HUDEP-2 (cell line): ENCODE results near the gene TMEM120A.

Source experiments
- DNase-seq, 76 experiments: peaks; one replicate each; lab custom pipeline; 2025; ENCODE audit not compliant: unreplicated experiment in 76 of 76; lab: John Stamatoyannopoulos, UW

Gene TMEM120A

DNA sequence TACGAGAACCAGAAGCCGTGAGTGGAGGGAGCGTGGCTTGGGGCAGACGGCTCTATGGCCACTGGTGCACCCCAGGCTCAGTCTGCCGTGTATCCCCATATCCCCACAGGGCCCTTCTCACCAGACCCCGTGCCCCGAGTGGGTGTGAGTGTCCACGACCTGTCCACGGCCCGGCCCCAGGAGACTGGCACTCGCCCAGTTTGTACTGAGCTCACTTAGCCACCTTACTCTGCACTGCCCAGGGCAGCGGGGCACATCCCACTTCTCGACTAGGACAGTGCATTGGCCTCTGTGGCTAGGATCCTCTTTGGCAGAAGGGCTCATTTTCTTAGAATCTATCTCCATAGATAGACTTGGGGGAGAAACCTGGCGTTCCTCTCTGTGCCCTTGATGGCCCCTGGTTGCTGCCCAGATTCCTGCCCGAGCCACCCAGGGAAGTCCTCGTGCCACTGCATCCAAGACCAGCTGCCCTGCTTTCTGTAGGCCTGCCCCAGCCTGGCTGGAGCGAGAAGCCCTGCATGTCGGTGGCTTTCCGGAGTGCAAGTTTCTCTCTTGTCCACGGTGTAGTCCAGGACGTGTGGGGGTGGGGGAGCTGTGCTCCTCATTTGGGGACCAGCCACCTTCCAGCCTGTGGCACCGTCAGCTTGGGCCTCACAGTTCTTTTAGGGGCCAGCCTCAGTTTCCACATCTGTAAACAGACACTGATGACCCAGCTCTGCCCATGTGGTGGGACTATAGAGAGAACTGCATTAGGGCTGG, 11.9 kb downstream of the TMEM120A start:
- no peak for DNase-seq

DNA sequence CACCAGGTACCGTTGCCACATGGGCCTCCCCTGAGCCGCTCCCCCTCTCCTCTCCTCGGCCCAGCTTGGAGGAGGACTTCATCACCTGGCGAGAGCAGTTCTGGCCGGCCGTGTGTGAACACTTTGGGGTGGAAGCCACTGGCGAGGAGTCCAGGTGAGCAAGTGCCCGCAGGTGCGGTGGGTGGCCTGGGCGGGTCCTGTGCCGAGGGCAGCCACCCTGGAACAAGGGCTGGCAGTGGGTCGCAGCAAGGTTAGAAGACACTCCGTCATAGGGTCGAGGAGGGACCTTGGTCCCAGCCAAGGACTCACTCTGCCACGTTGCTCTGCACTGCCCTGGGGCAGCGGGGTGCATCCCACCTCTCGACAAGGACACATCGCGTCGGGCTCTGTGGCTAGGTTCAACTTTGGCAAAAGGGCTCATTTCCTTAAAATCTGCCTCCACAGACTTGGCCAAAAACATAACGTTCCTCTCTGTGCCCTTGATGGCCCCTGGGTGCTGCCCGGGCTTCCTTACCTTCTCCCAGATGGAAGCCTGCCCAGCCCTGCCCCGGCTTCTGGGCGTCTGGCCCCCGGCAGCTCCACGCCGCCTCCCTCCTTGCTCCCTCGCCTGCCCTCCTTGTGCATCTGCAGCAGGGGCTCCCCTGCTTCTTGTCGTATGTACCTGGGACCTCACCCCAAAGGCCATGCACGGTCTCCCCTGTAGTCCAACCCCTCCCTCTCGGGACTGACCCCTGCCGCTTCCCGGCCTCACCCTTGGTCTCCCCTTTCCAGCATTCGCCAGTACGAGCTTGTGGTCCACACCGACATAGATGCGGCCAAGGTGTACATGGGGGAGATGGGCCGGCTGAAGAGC, 12.7 kb downstream of the TMEM120A start:
- no peak for DNase-seq

DNA sequence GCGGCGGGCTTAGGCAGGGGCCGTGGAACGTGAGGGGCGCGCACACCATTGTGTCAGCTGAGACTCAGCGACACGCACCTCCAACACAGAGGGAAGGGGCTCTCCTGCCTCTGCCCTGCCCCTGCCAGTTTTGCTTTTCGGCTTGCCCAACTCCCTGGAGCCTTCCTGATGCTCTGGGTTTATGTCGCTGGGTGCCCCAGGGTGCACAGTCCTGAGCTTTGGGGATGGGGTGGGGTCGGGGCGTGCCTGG, 13.3 kb downstream of the TMEM120A start:
- DNase-seq, result no peak

DNA sequence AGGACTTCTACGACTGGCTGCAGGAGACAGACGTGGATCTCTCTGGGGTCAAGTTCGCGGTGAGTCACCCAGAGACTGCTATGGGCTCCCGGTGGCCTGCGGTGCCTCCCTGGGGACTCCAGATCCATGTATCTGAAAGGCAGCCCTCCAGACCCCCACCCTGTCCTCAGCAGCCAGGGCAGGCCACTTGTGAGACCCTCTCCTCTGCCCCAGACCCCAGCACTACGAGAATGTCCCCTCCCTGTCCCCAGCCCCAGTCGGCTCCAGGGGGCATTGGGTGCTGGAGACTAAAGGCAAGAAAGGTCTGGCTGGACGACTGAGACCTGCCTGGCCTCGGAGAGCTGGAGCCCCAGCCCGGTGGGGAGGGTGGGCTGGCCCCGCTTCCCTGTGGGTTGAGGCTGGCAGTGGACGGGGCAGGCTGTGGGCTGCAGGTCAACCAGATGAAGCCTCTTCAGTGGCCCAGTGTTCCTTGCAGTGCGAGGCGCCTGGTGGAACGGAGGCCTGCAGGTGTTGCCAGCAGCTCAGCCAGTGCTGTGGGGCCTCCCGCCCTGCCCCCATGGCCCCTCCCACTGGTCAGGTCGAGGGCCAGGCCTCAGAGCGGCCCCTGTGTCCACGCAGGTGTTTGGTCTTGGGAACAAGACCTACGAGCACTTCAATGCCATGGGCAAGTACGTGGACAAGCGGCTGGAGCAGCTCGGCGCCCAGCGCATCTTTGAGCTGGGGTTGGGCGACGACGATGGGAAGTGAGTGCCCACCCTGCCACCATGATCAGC, 13.8 kb downstream of the TMEM120A start:
- DNase-seq, result no peak

DNA sequence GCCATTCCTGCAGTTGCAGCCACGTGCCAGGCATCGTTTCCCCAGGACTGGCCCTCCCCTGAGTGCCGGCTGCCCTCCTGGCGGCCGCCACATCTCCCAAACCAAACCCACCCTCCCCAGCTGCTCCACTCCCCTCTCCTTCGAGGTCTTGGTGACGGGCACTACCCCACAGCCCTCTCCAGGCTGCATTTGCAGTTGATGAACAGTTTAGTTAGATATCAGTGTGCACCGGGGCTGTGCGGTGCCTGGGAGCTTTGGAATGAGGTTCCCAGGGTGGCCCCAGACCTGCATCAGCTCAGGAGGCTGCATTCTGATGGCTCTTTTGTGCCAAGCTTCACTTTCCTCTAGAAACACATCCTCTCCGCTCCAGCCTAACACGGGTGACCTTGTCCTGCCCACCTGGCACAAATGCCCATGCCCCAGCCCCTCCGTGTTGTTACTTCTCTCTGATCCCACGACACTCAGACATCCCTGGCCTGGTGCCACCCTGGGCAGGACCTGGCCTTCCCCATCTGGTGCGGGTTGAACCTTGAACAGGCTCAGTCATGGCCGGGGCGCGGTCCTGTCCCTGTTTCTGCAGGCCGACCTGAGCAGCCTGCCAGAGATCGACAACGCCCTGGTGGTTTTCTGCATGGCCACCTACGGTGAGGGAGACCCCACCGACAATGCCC, 14.5 kb downstream of the TMEM120A start:
- DNase-seq, result no peak

DNA sequence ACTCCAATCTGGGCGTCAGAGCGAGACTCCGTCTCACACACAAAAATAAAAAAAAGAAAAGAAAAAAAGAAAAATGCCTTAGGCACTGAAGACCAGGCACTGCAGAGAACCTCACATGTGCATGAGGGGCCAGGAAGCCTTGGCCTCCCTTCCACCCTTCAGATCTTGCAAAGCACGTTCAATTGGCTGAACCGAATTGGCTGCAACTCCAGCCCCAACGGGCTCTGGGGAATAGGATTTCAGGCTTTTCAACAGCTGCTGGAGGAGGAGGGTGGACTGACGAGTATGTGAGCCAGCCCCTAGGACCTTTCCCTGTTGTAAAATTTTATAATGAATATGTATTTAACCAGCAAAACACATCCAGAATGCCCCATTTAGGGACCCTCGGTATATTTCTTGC, 16.7 kb downstream of the TMEM120A start:
- no peak for DNase-seq

DNA sequence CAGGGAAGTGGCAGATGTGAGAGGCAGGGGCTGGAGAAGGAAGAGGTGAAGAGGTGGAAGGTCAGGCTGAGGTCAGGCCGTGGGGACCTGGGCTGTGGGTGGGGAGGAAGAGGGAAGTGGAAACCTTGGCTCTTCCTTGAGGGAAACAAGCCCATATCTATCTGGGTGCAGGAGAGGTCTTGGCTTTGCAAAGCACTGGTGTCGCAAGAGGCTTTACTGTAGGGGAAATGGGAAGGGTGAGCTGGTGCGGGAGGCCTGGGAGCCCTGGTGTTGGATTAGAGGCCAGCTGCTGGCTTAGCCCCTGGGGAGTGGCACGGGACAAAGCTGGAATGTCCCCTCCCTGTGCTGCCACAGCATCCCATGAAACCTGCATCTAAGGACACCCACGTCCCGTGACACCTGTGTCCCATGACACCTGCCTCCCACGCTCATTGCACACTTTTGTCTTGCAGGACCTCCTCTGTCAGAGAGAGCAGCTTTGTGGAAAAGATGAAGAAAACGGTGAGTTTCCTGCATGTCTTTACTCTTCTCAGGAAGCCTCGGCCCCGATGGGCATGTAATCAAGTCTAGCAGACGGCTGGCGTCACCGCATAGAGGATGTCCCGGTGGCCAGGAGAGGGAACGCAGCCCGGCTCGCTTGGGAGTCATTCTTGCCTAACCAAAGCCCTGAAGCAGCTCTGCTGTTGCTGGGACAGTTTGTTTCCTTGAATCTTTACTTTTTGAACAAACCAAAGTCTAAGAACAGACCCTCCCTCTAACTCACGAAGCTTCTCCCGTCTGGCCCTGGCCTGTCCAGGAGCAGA, 22.2 kb downstream of the TMEM120A start:
- no peak for DNase-seq

DNA sequence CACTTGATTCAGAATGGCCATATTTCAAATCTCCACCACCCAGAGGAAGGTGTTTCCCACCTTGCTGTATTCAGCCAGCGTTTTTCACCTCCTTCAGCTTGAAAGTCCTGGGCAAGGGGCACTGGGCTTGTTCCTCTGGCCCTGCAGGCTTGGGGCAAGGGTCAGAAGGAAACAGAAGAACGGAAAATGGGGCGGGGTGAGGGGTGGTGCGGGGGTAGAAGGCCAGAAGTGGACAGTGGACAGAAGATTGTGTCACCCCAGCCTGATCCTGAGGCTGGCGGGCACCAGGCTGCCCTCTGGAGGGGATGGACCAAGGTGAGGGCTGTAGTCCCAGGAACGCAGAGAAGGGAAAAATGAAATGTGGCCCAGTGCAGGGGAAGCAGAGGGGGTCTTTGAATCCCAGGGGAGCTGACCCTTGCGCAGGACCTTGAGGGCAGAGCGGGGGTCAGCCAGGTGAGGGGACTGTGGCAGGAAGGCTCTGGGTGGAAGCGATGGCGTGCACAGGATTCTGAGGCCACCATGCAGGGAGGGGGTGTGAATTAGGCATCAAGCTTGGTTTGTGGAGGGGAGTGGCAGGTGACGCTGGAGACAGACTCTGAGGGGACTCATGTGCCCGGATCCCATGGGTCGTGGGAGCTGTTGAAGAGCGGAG, 23.0 kb downstream of the TMEM120A start:
- DNase-seq, result no peak

DNA sequence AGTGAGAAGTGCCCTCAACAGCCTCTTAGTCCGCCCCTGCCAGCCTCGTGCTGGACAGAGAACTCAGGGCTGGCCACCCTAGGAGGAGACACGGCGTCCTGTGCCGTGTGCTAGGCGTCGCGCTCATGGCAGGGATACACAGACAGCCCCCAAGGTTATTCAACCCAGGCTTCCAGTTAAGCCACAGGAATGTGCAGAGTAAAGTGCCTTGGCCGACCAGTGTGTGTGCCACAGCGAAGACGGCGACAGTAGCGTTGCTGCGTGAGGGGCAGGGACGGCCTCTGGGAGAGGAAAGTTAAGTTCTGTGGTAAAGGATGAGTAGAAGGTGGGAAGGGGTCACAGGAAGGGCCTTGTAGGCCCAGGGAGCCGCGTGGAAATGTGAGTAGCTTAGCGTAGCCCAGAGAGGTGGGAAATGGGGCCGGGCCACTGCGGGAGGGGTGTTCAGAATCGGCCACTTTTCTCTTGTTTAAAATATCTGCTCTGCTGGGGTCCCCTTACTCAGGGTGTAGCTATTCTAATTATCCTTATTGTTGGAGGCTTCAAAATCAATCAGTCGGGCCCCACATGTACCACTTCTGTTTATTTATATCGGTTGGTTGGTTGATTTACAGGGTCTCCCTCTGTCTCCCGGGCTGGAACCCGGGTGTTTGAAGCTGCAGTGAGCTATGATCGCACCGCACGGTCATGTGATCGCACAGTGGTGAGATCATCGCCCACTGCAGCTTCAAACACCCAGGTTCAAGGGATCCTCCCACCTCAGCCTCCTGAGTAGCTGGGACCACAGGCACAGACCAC, 24.5 kb downstream of the TMEM120A start:
- no peak for DNase-seq

DNA sequence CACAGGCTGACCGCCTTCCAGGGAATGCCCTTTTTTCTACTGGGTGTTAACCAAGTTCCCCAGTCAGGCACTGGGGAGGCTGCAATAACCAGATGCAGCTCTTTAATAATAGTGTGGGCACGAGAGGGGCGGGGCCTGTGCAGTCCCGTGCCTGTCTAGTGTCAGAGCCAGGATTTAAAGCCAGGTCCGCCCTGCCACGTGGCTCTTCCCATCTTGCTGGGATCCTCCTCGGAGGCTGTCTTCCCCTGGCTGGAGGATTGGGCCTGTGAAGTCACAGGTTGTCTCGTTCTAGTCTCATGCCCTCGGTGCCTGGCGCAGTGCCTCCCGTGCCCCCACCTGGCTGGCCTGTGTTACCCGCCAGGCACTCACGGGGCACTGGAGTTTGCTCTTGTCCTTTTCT, 25.2 kb downstream of the TMEM120A start:
- no peak for DNase-seq

DNA sequence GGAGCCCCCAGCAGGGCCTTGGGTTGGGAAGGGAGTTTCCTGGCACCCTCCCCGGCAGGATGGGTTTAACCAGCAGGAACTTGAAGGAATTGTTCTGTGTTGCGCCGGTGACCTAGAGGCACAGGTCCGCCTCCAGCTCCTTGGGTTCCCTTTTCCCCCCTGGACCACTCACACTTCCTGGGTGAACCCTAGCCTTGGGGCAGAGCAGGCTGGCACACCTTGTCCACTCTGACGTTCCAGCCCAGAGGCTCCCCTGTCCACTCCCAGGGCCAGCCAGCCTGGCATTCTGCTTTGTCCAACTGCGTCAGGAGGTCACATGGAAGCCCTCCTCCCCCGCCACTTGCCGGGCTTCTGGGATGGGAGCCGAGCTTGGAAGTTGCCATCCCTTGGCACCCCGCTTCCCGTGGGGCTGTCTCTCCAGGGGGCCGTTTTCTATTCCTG, 25.8 kb downstream of the TMEM120A start:
- DNase-seq, result no peak

DNA sequence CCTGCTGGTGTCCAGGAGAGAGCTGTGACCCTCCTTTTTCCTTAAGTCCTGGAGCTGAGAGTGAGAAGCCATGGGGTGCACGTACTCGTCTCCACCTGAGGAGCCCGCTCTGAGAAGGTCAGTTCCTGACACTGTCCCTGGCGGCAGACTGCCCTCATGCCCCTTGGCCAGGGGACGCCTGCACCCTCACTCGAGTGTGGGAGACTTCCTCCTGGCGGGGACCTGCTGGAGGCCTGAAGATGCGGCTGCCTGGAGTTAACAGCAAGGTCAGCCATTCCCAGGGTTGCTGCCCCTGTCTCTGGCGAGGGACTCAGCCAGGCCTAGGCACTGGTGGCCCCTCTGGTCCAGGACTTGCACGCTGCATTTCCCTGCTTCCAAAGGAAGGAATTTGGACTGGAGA, 26.4 kb downstream of the TMEM120A start:
- no peak for DNase-seq

DNA sequence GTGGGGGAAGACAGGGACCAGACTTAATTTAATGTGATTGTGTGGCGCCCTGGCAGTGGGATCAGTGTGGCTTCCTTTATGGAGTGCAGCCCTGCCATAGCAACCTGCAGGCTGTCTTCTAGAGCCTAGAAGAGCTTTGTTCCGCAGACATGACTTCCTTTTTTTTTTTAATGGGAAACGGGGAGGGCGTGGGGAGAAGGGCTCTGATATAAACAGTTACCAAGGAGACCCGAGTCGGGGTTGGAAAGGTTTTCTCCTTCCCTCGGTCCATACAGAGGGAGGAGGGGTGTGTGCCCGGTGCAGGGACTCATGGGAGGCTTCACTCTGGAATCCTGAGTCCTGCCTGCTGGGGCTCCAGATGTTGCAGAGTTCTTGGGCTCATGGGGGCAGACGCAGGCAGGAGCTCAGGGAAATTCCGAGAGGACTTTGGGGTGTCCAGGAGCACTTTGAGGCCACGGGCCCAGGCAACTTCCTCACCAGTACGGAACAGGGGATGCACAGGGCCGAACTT, 26.9 kb downstream of the TMEM120A start:
- no peak for DNase-seq

DNA sequence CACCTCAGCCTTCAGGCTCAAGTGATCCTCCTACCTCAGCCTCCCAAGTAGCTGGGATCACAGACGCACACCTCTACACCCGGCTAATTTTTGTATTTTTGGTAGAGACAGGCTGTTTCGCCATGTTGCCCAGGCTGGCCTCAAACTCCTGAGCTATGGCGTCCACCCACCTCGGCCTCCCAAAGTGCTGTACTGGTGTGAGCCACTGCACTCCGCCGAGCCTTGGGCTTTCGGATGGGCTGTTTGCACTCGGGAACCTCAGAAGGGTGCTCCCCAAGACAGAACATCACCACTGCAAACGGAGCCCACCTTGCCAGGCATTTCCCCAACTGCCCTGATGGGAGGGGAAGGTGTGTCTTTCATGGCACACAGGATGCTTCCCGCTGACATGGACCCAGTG, 27.3 kb downstream of the TMEM120A start:
- DNase-seq, result no peak

DNA sequence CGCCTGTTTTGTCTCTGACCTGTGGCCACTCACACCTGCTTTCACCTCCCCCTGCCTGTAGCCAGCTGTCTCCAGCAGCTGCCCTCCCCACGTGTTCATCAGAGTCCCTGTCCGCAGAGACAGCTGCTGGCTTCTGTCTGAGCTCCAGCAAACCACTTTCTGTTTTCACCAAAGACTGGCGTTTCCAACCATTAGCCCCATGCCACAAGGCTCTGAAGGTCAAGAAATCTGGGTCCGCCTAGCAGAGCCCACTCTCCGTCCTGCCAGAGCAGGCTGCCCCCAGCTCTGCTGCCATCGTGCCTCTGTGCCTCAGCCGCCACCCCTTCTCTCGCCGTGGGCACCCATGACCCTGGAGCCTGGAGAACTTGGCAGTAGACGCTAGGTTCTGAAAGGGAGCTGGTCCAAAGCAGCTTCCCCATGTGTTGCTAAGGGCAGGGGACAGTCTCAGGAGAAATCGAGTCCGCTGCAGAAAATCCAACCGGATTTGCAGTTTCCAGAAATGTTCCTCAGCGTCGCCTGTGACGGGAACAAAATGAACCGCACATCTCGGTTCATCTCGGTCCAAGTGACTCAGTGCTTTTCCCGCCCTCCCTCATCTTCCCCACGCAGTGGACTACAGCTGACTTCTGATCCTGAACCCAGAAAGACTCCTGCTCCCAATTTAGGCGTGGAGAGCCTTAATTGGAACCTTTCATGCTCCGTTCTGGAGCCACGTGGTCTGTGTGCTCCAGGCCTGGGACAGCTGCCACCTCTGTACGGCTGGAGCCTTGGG, 28.0 kb downstream of the TMEM120A start:
- DNase-seq, result no peak

DNA sequence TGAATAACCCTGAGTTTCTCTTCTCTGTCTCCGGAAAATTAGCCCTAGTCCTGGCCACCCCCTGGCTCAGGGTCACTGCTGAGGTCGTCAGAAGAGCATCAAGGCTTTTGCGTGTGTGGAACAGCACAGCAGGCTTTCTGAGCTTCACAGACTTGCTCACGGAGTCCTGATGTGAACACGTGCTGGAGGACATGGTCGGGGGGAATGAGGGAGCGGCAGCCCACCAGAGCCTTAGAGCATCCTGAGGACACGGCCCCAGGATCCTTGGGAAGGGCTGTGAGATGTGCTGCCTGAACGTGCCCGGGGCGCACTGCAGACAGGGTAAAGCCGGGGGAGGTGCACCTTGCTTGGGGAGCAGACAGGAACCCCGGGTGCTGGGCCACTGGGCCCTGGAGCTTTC, 28.8 kb downstream of the TMEM120A start:
- DNase-seq, result no peak

DNA sequence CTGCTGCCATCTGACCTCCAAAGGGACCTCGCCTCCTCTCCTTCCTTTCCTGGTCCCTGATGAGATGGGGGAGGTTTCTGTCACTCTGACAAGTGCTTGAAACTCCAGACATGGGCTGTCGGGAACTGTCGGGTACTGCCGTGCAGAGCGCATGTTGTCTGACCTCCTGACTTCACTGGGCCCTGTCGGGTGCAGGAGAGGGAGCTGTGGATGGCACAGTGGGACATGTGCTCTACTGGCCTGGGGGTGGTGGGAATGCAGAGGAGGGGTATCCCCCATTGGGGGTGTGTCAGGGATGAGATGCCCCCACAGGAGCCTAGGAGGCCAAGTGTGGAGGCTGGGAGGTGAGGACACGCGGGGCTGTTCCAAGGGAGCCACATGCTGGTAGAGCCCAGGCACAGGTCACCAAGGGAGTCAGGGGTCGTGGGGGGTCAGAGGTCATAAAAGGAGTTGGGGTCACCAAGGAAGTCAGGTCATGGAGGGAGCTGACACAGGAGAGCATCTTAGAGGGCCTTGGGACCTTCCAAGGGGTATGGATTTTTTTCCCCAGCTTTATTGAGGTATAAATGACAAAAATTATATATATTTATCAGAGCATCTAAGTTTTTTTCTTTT, 30.9 kb downstream of the TMEM120A start:
- no peak for DNase-seq
